HL-60 (cell line): Measurements from ENCODE around the gene ARPC5.

ENCODE experiments used
- POLR2AphosphoS5 ChIP-seq: IDR thresholded peaks from 2 replicates; pipeline ENCODE4 v1.6.1; 2012; ENCODE audit warnings: low read depth
- TF ChIP-seq, protein P1 (sequence below): IDR thresholded peaks from one replicate; pipeline ENCODE4 v1.5.1; 2011; ENCODE audit warnings: low read length, control low read depth, inconsistent platforms; ENCODE audit not compliant: insufficient read depth

DNA sequence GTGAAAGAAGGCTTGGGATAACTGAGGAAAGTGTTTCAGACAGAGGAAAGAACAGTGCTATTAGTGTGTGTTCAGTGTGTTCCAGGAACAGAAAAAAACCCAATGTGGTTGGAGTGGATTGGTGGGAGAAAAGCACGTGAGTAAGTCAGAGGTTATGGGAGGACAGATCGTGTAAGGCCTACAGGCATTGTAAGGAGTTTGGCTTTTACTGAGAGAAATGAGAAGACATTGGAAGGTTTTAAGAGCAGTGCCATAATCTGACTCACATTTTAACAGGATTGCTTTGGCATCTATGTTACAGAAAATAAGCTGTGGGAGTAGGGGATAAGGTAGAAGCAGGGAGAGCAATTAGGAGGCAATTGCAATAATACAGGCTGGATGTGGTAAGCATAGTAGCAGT, 4.8 kb downstream of the ARPC5 start:
- TF ChIP-seq, protein P1, sequence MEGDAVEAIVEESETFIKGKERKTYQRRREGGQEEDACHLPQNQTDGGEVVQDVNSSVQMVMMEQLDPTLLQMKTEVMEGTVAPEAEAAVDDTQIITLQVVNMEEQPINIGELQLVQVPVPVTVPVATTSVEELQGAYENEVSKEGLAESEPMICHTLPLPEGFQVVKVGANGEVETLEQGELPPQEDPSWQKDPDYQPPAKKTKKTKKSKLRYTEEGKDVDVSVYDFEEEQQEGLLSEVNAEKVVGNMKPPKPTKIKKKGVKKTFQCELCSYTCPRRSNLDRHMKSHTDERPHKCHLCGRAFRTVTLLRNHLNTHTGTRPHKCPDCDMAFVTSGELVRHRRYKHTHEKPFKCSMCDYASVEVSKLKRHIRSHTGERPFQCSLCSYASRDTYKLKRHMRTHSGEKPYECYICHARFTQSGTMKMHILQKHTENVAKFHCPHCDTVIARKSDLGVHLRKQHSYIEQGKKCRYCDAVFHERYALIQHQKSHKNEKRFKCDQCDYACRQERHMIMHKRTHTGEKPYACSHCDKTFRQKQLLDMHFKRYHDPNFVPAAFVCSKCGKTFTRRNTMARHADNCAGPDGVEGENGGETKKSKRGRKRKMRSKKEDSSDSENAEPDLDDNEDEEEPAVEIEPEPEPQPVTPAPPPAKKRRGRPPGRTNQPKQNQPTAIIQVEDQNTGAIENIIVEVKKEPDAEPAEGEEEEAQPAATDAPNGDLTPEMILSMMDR, result no peak
- no peak for TF ChIP-seq POLR2AphosphoS5
